A673 (cell line): ENCODE data around the gene BMP2K. TPM values are rescaled to one million over a fixed set of nuclear protein-coding genes. Genes with fewer than 3 reads are reported as not detected.

Source experiments
- BruUV-seq: library from RNA; stranded (reverse); fragments of 400-500 nt; replicated peaks from 2 replicates; lab custom pipeline; 2021; lab: Mats Ljungman, UMichigan
- CTCF ChIA-PET: fragments of 300-600 bp; sonication (Branson Sonifier 250); formaldehyde crosslinking; loops from one replicate; lab custom pipeline; 2022; ENCODE audit warnings: antibody characterized with exemption; lab: Charles Lee
- POLR2A ChIA-PET: fragments of 300-600 bp; sonication (Branson Sonifier 250); formaldehyde crosslinking; loops from one replicate; lab custom pipeline; 2022; ENCODE audit warnings: antibody characterized with exemption; ENCODE audit not compliant: low non-redundant PET; lab: Charles Lee
- DNase-seq: peaks from one replicate; pipeline ENCODE4 v3.0.0-alpha.2; 2015; ENCODE audit warnings: low spot score
- H3K27ac ChIP-seq: fragments of 200-600 bp; sonication (generic); 2 replicates; pipeline ENCODE4 v1.5.1; 2016; ENCODE audit warnings: mixed run types, low read depth, mild to moderate bottlenecking, mixed read lengths, antibody characterized with exemption, low read length; ENCODE audit not compliant: poor library complexity, severe bottlenecking
- H3K27me3 ChIP-seq: fragments of 200-600 bp; sonication (generic); replicated peaks from 2 replicates; pipeline ENCODE4 v1.6.1; 2017; ENCODE audit warnings: mixed run types, low read depth, mild to moderate bottlenecking, mixed read lengths, antibody characterized with exemption, low read length; ENCODE audit not compliant: insufficient read depth, poor library complexity
- H3K36me3 ChIP-seq: fragments of 200-600 bp; sonication (generic); 2 replicates; pipeline ENCODE4 v1.6.1; 2016; ENCODE audit warnings: mixed run types, mild to moderate bottlenecking, mixed read lengths, antibody characterized with exemption, low read length; ENCODE audit not compliant: insufficient read depth, poor library complexity, severe bottlenecking
- H3K4me1 ChIP-seq: fragments of 200-600 bp; sonication (generic); 2 replicates; pipeline ENCODE4 v1.6.1; 2017; ENCODE audit warnings: mixed run types, mild to moderate bottlenecking, mixed read lengths, antibody characterized with exemption, low read length; ENCODE audit not compliant: insufficient read depth, poor library complexity, severe bottlenecking
- H3K4me3 ChIP-seq: fragments of 200-600 bp; sonication (generic); 2 replicates; pipeline ENCODE4 v1.5.1; 2016; ENCODE audit warnings: low read depth, mixed run types, mild to moderate bottlenecking, mixed read lengths, low read length; ENCODE audit not compliant: poor library complexity, severe bottlenecking
- H3K9me3 ChIP-seq: fragments of 200-600 bp; sonication (generic); 2 replicates; pipeline ENCODE4 v1.6.1; 2016; ENCODE audit warnings: mixed run types, low read depth, mild to moderate bottlenecking, mixed read lengths, antibody characterized with exemption, low read length; ENCODE audit not compliant: poor library complexity, severe bottlenecking
- EZH2 ChIP-seq: fragments of 200-600 bp; sonication (generic); IDR thresholded peaks from 2 replicates; pipeline ENCODE4 v1.6.1; 2017; ENCODE audit warnings: borderline replicate concordance, low read depth, mild to moderate bottlenecking, mixed read lengths, antibody characterized with exemption, low read length; ENCODE audit not compliant: poor library complexity, severe bottlenecking
- intact Hi-C: fragments of 100-400 bp; cut with micrococcal nuclease; formaldehyde crosslinking; loops from one replicate; pipeline ENCODE4 v1.10.0; 2022; ENCODE audit not compliant: unreplicated experiment
- total RNA-seq: library from RNA; stranded (reverse); gene quantifications from 2 replicates; pipeline ENCODE4 v1.2.3, GENCODE V29; 2021
- TF ChIP-seq, protein P1 (sequence below): fragments of 300-800, 200-600 bp; sonication (generic); conservative IDR thresholded peaks from 2 replicates; pipeline ENCODE4 v1.5.1; 2017; ENCODE audit warnings: low read depth, mild to moderate bottlenecking, antibody characterized with exemption, low read length, moderate library complexity, mixed read lengths

Gene BMP2K
- total RNA-seq, 1 experiment from 2014 or later = 14.3 TPM

DNA sequence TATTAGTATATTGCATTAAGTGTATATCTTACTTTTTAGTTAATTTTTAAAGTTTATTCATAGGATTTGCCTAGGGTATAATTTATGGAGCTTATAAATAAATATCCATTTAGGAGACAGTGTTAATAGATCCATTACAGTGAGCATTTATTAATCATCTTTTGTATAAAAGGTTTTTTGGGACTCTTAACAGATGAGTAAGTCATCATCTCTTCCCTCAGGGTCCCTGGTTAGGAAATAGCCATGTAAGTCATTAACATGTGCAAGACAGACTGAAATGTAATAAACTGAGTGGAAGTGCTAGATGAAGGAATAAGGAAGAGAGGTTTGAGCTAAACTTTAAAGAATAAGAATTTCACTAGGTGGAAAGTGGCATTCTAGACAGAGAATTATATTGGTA, 93.9 kb downstream of the BMP2K start:
- ChIA-PET CTCF (no interaction called here), POLR2A (no interaction called here)
- H3K4me1 ChIP-seq = no peaks in the 10 kb centered on the region
- H3K4me3 ChIP-seq = no peak overlapping the region
- intact Hi-C loops = no loop called here
- no peaks in the 10 kb centered on the region for H3K9me3 ChIP-seq
- BruUV-seq = no TSS peak
- no peak for DNase-seq
- TF ChIP-seq EZH2 = no peak
- TF ChIP-seq, protein P1, sequence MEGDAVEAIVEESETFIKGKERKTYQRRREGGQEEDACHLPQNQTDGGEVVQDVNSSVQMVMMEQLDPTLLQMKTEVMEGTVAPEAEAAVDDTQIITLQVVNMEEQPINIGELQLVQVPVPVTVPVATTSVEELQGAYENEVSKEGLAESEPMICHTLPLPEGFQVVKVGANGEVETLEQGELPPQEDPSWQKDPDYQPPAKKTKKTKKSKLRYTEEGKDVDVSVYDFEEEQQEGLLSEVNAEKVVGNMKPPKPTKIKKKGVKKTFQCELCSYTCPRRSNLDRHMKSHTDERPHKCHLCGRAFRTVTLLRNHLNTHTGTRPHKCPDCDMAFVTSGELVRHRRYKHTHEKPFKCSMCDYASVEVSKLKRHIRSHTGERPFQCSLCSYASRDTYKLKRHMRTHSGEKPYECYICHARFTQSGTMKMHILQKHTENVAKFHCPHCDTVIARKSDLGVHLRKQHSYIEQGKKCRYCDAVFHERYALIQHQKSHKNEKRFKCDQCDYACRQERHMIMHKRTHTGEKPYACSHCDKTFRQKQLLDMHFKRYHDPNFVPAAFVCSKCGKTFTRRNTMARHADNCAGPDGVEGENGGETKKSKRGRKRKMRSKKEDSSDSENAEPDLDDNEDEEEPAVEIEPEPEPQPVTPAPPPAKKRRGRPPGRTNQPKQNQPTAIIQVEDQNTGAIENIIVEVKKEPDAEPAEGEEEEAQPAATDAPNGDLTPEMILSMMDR = no peak
- no peak overlapping the region for H3K27ac ChIP-seq
- H3K36me3 ChIP-seq = peaks cover 10% of the 10 kb centered on the region
- no peaks in the 10 kb centered on the region for H3K27me3 ChIP-seq

DNA sequence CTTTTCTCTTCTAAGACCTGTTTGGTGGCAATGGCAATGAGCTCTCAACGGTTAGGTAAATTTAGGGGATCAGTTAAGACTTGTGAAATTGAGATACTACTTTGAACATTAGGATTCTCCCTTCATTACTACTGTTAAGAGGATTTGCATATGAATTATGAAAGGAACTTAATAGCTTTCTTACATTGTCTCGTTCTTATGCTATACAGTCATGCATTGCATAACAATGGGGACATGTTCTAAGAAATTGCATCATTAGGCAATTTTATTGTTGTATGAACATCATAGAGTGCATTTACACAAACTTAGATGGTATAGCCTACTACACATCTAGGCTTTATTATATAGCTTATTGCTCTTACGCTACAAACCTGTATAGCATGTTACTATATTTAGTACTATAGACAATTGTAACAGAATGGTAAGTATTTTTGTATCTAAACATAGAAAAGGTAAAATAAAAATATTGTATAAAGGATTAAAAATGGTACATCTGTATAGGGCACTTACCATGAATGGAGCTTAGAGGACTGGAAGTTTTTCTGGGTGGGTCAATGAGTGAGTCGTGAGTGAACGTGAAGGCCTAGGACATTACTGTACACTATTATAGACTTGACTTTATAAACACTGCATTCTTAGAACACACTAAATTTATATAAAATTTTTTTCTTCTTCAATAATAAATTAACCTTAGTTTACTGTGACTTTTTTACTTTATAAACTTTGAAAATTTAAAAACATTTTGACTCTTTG, 100.6 kb downstream of the BMP2K start:
- intact Hi-C loops = no loop called here
- Histone ChIP-seq H3K27me3 (no peaks in the 10 kb centered on the region), H3K36me3 (peaks cover 6% of the 10 kb centered on the region), H3K27ac (no peak overlapping the region), H3K4me3 (no peak overlapping the region), H3K4me1 (no peaks in the 10 kb centered on the region), H3K9me3 (no peaks in the 10 kb centered on the region)
- no peak for TF ChIP-seq EZH2
- TF ChIP-seq, protein P1 = no peak
- no peak for DNase-seq
- ChIA-PET CTCF (no interaction called here), POLR2A (no interaction called here)
- BruUV-seq = no TSS peak

DNA sequence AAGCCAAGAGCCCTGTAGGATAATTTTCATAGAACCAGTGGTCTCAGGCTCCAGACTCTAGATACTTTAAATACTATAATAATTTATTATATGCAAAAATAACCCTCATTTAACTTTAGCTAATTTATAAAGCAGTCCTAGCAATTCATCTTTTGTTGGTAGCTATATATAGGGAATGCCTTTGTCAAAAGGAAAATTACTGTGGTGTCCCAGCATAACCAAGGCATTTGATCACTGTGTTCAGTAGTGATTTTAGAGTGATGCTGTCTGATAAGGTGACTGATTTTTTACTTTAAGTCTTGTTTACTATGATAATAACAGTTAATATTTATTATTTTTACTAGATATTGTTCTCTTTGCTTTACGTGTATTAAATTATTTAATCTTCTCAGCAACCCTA, 101.9 kb downstream of the BMP2K start:
- ChIA-PET CTCF (no interaction called here), POLR2A (no interaction called here)
- no peak for TF ChIP-seq EZH2
- TF ChIP-seq, protein P1 = no peak
- no TSS peak for BruUV-seq
- intact Hi-C loops = no loop called here
- no peak overlapping the region for H3K27ac ChIP-seq
- H3K4me3 ChIP-seq = no peak overlapping the region
- DNase-seq = no peak
- no peaks in the 10 kb centered on the region for H3K4me1 ChIP-seq
- H3K36me3 ChIP-seq = no peaks in the 10 kb centered on the region
- H3K9me3 ChIP-seq = no peaks in the 10 kb centered on the region
- H3K27me3 ChIP-seq = no peaks in the 10 kb centered on the region
